Gastroesophageal sphincter (tissue), 4 donors: Measurements from ENCODE around the gene VENTX. TPM values are rescaled to one million over a fixed set of nuclear protein-coding genes. Genes with fewer than 3 reads are reported as not detected.

Source experiments
- ATAC-seq: fragments of 150-250 bp; one replicate; pipeline ENCODE4 v1.9.1; 2016; ENCODE audit warnings: mild to moderate bottlenecking, moderate library complexity
- H3K27ac ChIP-seq, 4 donors: fragments of 200-600 bp; sonication (generic) in 3 of 4; 1 replicate in 3 of 4; 2 replicates in 1 of 4; pipeline ENCODE4 v1.5.1; 2016 to 2019
- H3K27me3 ChIP-seq: fragments of 200-600 bp; sonication (generic); one replicate; pipeline ENCODE4 v1.5.1; 2019
- H3K36me3 ChIP-seq, 2 donors: fragments of 200-600 bp; sonication (generic); one replicate each; pipeline ENCODE4 v1.5.1; 2019; ENCODE audit warnings: control low read depth in 1 of 2
- H3K4me1 ChIP-seq, 3 donors: fragments of 200-600 bp; sonication (generic); 1 replicate in 2 of 3; 2 replicates in 1 of 3; pipeline ENCODE4 v1.5.1; 2016 to 2019; ENCODE audit warnings: control low read depth in 2 of 3
- H3K4me3 ChIP-seq, 2 donors: fragments of 200-600 bp; sonication (generic); one replicate each; pipeline ENCODE4 v1.5.1; 2019; ENCODE audit warnings: mild to moderate bottlenecking in 1 of 2, moderate library complexity in 1 of 2
- H3K9me3 ChIP-seq, 3 donors: fragments of 200-600 bp; sonication (generic); one replicate each; pipeline ENCODE4 v1.5.1; 2017 to 2019; ENCODE audit warnings: control low read depth in 2 of 3
- CTCF ChIP-seq, 4 experiments: fragments of 200-600 bp in 2 of 4; fragments of 450-650 bp in 2 of 4; sonication (generic) in 1 of 4; IDR thresholded peaks; one replicate each; pipeline ENCODE4 v1.5.1; 2017 to 2019; ENCODE audit warnings: antibody characterized with exemption in 4 of 4, mild to moderate bottlenecking in 2 of 4, moderate library complexity in 2 of 4
- EP300 ChIP-seq: sonication (generic); formaldehyde crosslinking; IDR thresholded peaks from one replicate; pipeline ENCODE4 v1.6.1; 2017; ENCODE audit warnings: antibody characterized with exemption, mild to moderate bottlenecking
- POLR2A ChIP-seq, 2 donors: fragments of 450-650 bp; IDR thresholded peaks; one replicate each; pipeline ENCODE4 v1.6.1; 2017; ENCODE audit warnings: antibody characterized with exemption in 2 of 2, mild to moderate bottlenecking in 2 of 2, moderate library complexity in 1 of 2
- POLR2AphosphoS5 ChIP-seq: sonication (generic); formaldehyde crosslinking; IDR thresholded peaks from one replicate; pipeline ENCODE4 v1.6.1; 2017; ENCODE audit warnings: antibody characterized with exemption
- WGBS, 2 donors: methylation state at CpG; one replicate each; pipeline ENCODE4 v1.1.5; 2018; ENCODE audit warnings: low coverage in 1 of 2; 5-methylcytosine and 5-hydroxymethylcytosine counted together
- total RNA-seq, 4 donors: library from RNA; depleted of rRNA; stranded (reverse); fragments of >200 nt; gene quantifications; one replicate each; pipeline ENCODE4 v1.1.0, GENCODE V29; 2016

VENTX gene
- total RNA-seq, 4 donors from 2014 or later, result 0.66 to 2.3 (median 1.4) TPM

- ATAC-seq, result no peak
- no peaks in the 10 kb centered on the region for H3K4me1 ChIP-seq
- 100% methylated on average over 1 of the region's 20 CpGs; no CpG with 5 or more reads in 1 of the 2 donors for WGBS, 2 donors
- no peaks in the 10 kb centered on the region for H3K9me3 ChIP-seq
- no peak overlapping the region for H3K4me3 ChIP-seq
- TF ChIP-seq EP300 (no peak), POLR2AphosphoS5 (no peak), CTCF (IDR thresholded peaks at IDR 0.05) (no peak), POLR2A (IDR thresholded peaks at IDR 0.05) (no peak)
- H3K27me3 ChIP-seq, result peaks cover 49% of the 10 kb centered on the region
- no peaks in the 10 kb centered on the region for H3K36me3 ChIP-seq
- H3K27ac ChIP-seq, result no peak overlapping the region
Measured at GRCh38 chr10:133212853-133213494, 24.7 kb upstream of the VENTX start.

GRCh38 chr10:133213641-133214467 lies 23.8 kb upstream of the VENTX start:
- Histone ChIP-seq H3K9me3 (no peaks in the 10 kb centered on the region), H3K4me1 (no peaks in the 10 kb centered on the region), H3K27ac (no peak overlapping the region), H3K4me3 (no peak overlapping the region), H3K36me3 (no peaks in the 10 kb centered on the region), H3K27me3 (peaks cover 52% of the 10 kb centered on the region)
- WGBS, 2 donors, result 87 to 100% methylated on average over 1 to 11 of the region's 32 CpGs
- TF ChIP-seq EP300, result no peak
- no peak for TF ChIP-seq POLR2AphosphoS5
- TF ChIP-seq POLR2A (IDR thresholded peaks at IDR 0.05), result no peak
- no peak for ATAC-seq

GRCh38 chr10:133214468-133215410 lies 22.9 kb upstream of the VENTX start:
- Histone ChIP-seq H3K4me1 (no peaks in the 10 kb centered on the region), H3K4me3 (no peak overlapping the region), H3K9me3 (no peaks in the 10 kb centered on the region), H3K27me3 (peaks cover 61% of the 10 kb centered on the region), H3K27ac (no peak overlapping the region), H3K36me3 (no peaks in the 10 kb centered on the region)
- WGBS, 2 donors, result 100% methylated on average over 3 of the region's 28 CpGs; no CpG with 5 or more reads in 1 of the 2 donors
- no peak for TF ChIP-seq CTCF (IDR thresholded peaks at IDR 0.05)
- no peak for TF ChIP-seq EP300
- no peak for TF ChIP-seq POLR2AphosphoS5
- no peak for TF ChIP-seq POLR2A (IDR thresholded peaks at IDR 0.05)
- ATAC-seq, result peak; percentile 28

- Histone ChIP-seq H3K36me3 (no peaks in the 10 kb centered on the region), H3K4me1 (no peaks in the 10 kb centered on the region), H3K27me3 (peaks cover 66% of the 10 kb centered on the region), H3K27ac (no peak overlapping the region), H3K9me3 (no peaks in the 10 kb centered on the region), H3K4me3 (no peak overlapping the region)
- ATAC-seq, result no peak
- TF ChIP-seq POLR2AphosphoS5 (no peak), POLR2A (IDR thresholded peaks at IDR 0.05) (no peak), EP300 (no peak), CTCF (IDR thresholded peaks at IDR 0.05) (no peak)
- WGBS, 2 donors, result no CpG with 5 or more reads among the region's 27 CpGs
Measured at GRCh38 chr10:133215586-133215985, 22.1 kb upstream of the VENTX start.

- 83 to 90% methylated on average over 8 to 15 of the region's 26 CpGs for WGBS, 2 donors
Measured at GRCh38 chr10:133216776-133217175, 20.9 kb upstream of the VENTX start.

More at GRCh38 chr10:133216776-133217175, 20.9 kb upstream of the VENTX start:
- no peaks in the 10 kb centered on the region for H3K36me3 ChIP-seq
- no peak for ATAC-seq
- peaks cover 65% of the 10 kb centered on the region for H3K27me3 ChIP-seq
- H3K4me1 ChIP-seq, result no peaks in the 10 kb centered on the region
- H3K4me3 ChIP-seq, result no peak overlapping the region
- H3K27ac ChIP-seq, result no peak overlapping the region
- H3K9me3 ChIP-seq, result no peaks in the 10 kb centered on the region
- no peak for TF ChIP-seq POLR2A (IDR thresholded peaks at IDR 0.05)
- no peak for TF ChIP-seq POLR2AphosphoS5
- no peak for TF ChIP-seq EP300
